GM19452 (cell line): ENCODE results near the gene HTR4.

Experiments
- ATAC-seq: cut with Tn5 transposase; IDR thresholded peaks from one replicate; pipeline ENCODE4 v1.9.1; 2021; ENCODE audit not compliant: unreplicated experiment

HTR4 gene

GRCh38 chr5:148665431-148665830 lies 11.1 kb upstream of the HTR4 start:
- ATAC-seq, result no peak

DNA sequence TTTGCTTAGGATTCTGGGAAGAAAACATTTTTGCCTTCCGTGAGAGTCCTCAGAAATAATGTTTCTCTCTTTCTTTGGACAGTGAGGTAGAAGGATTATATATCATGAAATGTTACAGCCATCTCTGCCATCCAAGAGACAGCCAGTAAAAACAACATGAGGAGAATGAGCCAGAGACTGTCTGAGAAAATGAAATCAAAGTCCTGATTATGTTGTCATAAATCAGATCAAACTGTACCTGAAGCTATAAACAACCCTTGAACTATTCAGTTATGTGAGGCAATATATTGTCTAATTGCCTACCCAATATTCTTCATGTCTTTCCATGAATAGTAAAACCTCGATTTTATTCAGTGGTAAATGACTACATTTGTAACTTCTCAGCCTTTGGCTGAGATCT lies 9.2 kb upstream of the HTR4 start:
- ATAC-seq, result no peak

- ATAC-seq, result no peak
Observed at GRCh38 chr5:148660346-148660660, 6.0 kb upstream of the HTR4 start.

DNA sequence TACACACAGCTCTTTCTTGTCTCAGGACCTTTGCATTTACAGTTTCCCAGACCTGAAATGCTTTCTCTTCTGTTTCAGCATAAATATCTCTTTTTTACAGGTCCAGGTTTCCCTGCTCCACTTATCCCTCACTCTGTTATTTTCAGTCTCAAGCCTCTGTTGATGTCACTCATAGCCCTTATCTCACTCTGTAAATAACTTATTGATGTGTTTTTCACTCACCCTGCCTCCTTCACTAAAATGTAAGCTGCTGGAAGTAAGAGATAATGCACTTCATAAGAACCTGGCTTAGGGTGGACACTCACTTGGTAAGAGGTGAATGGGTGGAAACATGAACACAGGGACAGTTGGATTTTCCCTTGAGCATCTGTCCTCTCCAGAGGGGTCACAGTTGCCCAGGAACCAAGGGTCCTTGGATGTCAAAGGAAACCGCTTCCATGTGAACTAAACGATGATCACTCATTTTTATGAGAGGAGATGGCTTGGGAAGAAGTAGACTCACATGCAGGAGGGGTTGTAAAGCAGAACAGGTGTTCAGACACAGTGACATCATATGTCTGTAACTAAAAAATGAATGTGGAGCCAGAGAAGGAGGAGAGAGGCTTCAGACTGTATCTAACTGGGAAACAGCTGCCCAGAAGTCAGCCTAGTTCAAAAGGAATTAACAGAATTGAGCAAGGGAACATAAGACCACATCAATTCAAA lies 5.5 kb upstream of the HTR4 start:
- no peak for ATAC-seq

- no peak for ATAC-seq
Observed at GRCh38 chr5:148653291-148653835, 964 bp downstream of the HTR4 start.

DNA sequence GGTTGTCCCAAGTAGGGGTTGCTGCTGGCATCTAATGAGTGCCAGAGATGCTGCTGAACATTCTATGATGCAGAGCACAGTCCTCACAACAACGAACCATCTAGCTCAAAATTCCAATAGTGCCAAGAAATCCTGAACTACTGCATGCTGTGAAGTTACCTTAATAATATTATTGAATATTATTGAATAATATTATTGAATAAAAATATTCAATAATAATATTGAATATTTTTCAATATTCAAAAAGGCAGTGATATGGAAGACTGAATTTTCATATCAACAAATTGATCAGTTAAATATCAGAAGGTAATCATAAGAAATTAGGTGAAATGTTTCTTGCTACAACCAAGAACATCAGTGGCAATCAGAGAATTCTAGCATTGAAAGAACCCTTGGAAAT lies 2.8 kb downstream of the HTR4 start:
- ATAC-seq, result no peak

- no peak for ATAC-seq
Observed at GRCh38 chr5:148645527-148645926, 8.8 kb downstream of the HTR4 start.

DNA sequence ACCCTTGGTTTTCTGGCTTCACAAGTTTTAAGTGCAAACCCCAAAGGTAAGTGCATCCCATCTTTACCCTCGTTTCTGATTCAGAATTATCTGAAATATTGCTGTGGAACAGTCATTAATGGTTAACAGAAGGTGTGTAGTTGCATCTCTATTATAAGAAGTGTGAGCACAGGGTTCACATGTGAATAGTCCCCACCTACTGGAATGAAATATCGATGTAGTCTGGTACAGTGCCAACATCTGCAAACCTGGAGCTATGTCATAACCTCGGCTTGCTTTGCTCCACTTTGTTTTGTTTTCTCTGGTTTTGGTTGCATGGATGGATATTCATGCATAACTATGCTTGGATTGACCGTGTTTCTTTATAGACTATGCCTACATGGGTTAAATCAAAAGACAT lies 12.6 kb downstream of the HTR4 start:
- ATAC-seq, result no peak

DNA sequence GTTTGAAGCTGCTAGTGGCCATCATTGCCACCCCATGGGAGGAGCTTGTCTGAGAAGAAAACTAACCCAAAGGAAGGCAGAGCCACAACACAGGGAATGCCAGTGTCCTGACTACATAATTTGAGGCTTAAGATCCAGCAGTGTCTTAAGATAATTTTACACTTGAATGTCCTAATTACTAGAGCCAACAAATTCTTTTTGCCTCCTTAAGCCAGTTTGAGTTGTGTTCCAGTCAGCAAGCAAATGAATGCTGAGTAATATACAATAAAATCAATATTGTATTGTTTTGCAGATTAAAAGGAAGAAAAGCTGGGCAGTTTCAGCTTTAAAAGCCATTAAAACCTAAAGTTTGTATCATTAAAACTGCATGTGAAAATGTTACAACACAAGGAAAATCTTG lies 13.9 kb downstream of the HTR4 start:
- ATAC-seq, result no peak

- no peak for ATAC-seq
Observed at GRCh38 chr5:148639081-148639480, 15.2 kb downstream of the HTR4 start.

DNA sequence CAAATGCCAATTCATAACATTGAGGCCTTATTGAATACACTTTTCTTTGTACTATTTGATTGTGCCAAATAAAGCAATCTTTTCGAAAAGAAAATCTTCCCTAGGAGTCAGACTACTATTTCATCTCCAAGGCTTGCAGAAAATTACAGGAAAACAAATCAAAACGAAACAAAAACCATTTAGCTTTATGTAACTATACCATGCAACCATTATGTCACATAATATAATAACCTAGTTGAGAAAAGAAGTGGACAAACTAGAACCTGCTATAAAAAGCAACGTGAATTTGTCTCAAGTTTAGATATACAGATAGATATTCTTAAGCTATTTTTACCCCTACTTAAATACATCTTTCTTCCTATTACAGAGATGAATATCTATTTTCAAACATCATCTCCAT lies 18.0 kb downstream of the HTR4 start:
- ATAC-seq, result no peak

DNA sequence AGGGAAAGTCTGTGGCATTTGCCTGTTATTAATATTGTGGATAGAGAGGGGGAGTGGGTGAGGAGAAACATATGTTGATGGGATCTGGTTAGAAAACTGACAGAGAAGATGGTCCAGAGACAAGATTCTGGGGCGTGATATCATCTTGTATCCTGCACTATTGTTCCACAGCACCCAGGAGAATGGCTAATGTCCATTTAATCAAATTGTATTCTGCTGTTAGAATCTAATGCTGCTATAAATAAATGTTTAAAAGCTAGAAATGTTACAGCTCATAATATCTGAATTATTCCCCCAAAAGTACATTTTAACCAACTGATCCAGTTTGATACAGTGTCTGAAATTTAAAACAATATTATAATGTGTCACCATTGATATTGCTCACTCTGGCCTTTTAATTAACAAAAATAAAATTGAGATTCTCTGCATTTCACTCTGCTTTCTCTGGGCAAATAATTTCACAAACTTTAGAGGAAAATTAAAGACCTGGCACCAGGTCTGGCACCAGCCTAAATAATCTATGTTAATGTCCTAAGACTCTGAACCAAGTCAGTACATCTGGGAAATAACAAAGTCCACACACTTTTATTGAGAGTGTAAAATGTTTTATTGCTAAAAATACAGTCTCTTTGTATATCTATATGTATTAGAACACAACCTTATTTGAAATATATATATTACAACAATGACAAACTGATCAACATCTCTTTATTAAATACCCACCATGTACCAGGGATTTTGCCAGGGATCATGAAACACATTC lies 18.8 kb downstream of the HTR4 start:
- no peak for ATAC-seq

GRCh38 chr5:148633067-148633377 lies 21.3 kb downstream of the HTR4 start:
- no peak for ATAC-seq

DNA sequence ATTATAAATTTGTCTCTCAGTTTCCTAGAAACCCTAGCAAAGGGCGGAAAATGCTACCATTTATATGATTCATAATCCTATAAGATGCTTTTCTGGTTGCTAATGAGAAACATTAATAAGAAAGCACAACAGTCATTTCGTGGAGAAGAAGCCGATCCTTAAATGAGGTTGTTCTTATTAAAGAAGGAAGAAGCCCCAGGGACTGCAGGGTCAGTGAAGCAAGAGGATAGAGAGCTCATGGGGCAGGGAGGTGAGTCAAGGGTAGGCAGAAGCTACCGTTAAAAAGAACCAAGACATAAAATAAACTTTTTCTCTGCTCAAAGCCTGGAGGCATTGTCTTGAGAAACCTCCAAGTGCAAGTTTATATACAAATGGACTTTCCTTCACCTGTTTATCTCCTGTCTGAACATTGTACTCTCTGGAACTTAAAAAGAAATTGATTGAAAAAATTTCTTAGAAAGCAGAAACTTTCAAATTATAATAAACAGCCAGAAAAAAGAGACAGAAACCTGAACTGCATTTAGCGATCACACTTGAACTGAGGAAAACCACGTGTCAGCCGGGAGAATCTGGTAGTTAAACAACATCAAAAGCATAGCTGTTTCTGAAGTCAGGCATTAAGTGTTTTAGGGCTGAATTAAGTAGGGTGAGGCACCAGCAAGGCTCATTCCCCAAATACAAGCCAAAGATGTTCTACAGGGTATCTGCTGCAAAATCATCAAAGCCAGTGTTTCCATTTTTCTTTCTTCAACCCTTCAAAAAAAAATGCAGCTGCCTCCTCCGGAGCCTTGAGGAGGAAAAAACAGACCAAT lies 21.9 kb downstream of the HTR4 start:
- no peak for ATAC-seq

- no peak for ATAC-seq
Observed at GRCh38 chr5:148626986-148627385, 27.3 kb downstream of the HTR4 start.

DNA sequence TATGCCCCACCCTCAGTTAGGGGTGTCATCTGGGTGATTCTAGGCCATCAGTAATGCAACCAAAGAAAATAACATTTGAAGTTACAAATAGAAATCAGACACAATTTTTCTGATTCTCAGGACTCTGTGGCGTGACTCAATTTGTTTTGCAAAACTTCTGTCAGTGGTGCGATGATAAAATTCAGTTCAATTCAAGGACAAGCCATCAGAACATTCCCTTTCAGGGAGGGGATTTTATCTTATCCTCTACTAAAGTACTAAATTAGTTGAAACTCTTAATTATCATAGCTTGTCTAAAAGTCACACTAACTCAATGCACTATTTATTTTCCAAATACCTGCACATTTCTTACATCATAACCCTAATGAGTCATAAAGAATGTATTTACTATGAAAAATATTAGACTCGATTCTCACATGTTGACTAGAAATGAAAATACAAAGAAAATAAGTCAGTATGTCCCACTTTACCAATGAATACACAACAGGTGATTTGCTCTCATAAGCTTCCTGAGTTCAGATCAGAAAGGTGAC lies 28.2 kb downstream of the HTR4 start:
- ATAC-seq, result no peak

- ATAC-seq, result no peak
Observed at GRCh38 chr5:148625250-148625649, 29.1 kb downstream of the HTR4 start.

DNA sequence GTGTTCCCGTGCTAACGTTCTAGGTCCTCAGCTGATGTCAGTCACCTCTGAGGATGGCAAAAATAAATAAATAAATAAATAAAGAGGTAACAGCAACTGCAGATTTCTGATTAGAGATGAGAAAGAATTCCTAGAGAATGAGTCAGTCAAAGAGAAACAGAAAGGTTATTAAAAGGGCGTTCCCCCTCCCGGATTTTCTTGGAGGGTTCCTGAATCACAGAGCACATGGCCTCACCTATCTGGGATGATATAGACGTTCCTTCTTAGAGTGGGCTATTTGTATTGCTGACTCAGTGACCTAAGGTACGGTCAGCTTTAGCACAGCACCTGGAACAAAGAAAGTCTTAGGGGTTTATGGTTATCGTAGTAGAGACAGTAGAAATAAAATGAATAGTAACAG lies 30.6 kb downstream of the HTR4 start:
- no peak for ATAC-seq

GRCh38 chr5:148623101-148623500 lies 31.2 kb downstream of the HTR4 start:
- ATAC-seq, result no peak

- no peak for ATAC-seq
Observed at GRCh38 chr5:148620696-148621095, 33.6 kb downstream of the HTR4 start.

- ATAC-seq, result no peak
Observed at GRCh38 chr5:148620091-148620490, 34.2 kb downstream of the HTR4 start.

DNA sequence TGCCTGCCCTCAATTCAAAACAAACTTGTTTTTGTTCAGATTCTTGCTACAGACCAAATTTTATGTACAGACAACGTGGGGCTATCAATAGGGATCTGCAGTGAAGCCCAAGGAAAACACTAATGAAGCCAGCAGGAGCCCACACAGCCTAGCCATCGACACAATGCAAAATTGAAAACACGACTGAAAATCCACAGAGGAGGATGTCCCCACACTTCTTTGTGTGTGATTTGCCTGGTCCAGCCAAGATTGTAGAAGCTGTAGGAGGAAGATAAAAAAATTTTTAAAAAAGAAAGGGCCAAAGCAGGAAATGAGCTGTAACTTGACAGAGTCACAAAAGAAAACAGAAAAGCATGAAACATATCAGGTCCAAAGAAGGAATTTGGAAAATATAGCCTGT lies 34.8 kb downstream of the HTR4 start:
- ATAC-seq, result no peak
